IPS-15b (cell line): Measurements from ENCODE around the gene FSCN2.

ENCODE experiments used
- H3K27me3 ChIP-seq: one replicate; pipeline ENCODE4 v1.6.1; 2013; ENCODE audit warnings: low read length; ENCODE audit not compliant: control insufficient read depth, insufficient read depth
- H3K36me3 ChIP-seq: one replicate; pipeline ENCODE4 v1.6.1; 2013; ENCODE audit warnings: low read length; ENCODE audit not compliant: control insufficient read depth, insufficient read depth
- H3K4me1 ChIP-seq: one replicate; pipeline ENCODE4 v1.6.1; 2013; ENCODE audit warnings: mild to moderate bottlenecking, low read length; ENCODE audit not compliant: control insufficient read depth, insufficient read depth
- H3K4me3 ChIP-seq: one replicate; pipeline ENCODE4 v1.5.1; 2013; ENCODE audit warnings: low read depth, low read length
- H3K9ac ChIP-seq: one replicate; pipeline ENCODE4 v1.6.1; 2013; ENCODE audit warnings: low read depth, mild to moderate bottlenecking, low read length
- H3K9me3 ChIP-seq: one replicate; pipeline ENCODE4 v1.6.1; 2013; ENCODE audit warnings: mild to moderate bottlenecking, low read length; ENCODE audit not compliant: control insufficient read depth, insufficient read depth

FSCN2 gene

DNA sequence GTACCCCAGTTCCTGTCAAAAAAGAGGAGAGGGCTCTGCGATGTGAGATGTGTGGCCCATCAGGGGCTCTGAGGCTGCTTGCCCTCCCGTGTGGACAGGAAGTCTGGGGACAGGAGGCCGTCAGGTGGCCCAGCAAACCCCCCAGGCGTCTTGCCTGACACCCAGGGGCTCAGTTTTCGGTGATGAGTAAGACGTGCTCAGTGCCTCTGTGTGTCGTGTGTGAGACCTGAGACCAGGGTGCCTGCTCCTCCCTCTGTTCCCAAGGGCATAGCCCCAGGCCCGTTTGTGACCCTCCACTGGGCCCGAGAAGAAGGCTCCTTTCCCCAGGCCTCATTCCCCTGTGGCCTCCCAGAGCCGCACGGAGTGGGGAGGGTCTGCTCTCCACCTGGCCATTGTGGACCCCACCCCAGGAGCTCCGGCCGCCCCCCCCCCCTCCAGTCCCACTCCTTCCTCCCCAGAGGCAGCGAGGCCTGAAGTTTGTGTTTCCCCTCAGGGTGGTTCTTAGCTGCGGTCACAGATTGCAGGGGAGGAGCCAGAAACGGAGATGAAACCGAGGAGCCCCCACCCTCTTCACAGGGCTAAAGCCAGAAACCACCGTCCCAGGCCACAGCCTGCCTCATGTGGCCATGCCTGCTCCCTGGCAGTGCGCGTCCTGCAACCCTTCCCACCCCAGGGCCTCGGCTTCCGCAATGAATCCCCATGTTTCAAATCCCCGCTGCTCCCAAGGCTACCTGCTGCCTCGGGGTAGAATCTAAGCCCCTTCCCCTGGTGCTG, 10.7 kb upstream of the FSCN2 start:
- Histone ChIP-seq H3K27me3 (peaks cover 4% of the 10 kb centered on the region), H3K36me3 (no peaks in the 10 kb centered on the region), H3K9me3 (no peaks in the 10 kb centered on the region), H3K4me1 (peaks cover 14% of the 10 kb centered on the region), H3K4me3 (peak overlapping the region; percentile 22), H3K9ac (no peak overlapping the region)

DNA sequence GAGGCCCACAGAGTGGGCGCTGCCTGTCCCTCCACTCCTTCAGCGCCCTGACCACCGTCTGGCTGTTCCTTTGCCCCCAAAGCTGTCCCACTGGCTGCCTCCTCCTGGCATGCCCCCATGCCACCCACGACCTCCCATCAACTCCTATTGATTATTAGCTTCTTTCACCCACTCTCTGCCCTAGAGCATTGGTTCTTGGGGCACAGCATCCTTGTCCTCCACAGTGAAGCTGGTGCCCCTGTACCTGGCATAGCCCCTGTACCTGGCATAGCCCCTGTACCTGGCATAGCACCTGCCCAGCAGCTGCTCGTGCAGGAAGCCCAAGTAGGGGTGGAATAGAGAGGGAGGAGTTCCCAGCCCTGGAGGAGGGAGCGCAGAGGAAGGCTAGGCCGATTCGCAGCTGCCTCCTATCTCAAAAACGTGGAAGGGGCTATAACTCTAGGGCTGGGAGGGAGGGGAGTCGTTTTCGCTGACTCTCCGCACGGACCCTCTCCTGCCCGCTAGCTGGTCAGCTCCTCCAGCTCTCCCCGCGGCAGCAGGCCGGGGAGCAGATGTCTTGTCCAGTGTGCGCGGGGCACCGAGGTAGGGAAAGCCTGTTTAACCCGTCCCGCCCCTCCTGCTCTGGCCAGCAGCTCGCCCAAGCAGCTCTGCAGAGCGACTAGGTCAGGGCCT, 9.9 kb upstream of the FSCN2 start:
- Histone ChIP-seq H3K36me3 (no peaks in the 10 kb centered on the region), H3K4me3 (peak overlapping the region; percentile 50), H3K9me3 (no peaks in the 10 kb centered on the region), H3K4me1 (peaks cover 14% of the 10 kb centered on the region), H3K9ac (no peak overlapping the region), H3K27me3 (peaks cover 4% of the 10 kb centered on the region)

DNA sequence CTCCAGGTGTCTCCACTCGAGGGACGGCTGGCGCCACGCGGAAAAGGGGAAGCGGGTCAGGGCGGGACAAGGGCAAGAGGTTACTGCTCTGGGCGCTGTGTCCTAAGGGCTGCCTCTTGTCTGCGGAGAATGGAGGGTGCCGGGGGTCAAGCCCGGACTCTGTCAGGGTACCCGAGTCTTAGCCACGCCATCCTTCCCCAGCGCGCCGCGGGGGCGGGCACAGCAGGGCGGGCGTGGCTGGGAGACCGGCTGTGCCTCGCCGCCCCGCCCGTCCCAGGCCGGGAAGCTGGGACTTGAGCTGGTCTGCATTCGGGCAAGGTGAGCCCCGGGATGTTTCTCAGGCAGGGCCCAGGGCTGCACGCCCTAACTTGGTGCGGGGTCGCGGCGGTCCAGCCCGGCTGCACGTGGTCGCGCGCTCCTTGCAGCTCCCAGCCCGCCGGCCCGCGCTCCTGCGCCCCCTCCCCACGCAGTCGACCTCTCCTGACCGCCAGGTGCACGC, 9.3 kb upstream of the FSCN2 start:
- Histone ChIP-seq H3K9me3 (no peaks in the 10 kb centered on the region), H3K4me1 (peaks cover 14% of the 10 kb centered on the region), H3K4me3 (peak overlapping the region; percentile 50), H3K27me3 (peaks cover 4% of the 10 kb centered on the region), H3K36me3 (no peaks in the 10 kb centered on the region), H3K9ac (peak overlapping the region; percentile 60)

DNA sequence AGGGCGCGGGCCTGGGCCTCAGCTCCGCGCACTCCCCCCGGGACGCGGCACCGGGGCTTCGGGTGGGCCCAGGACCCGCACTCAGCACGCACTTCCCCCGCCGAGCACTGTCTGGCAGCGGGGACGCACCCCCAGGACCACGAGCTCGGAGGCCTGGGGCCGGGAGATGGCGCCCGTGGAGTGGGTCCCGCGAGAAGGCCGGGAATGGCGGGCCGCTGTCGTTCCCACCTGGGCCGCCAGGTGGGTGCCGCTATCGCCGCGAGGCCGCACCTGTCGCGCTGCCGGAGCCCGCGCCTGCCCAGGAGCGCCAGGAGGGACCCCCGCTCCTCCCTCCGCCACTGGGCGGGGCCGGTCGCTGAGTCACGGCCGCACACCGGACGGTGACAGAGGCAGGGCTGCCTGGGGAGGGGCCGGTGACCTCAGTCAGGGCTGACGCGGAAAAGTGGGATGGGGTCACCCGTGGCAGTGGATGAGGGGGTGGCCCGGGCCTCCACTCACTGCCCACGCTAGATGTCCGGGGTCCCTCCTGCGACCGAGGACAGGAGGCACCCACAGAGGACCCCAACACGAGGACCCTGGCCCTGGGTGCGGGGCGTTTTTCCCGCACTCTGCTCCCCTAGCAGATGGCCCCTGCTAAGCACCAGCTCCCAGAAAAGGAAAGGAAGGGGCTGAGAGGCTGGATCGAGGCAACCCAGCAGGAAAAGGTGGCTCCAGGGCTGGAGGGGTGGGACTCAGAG, 8.7 kb upstream of the FSCN2 start:
- peaks cover 14% of the 10 kb centered on the region for H3K4me1 ChIP-seq
- H3K36me3 ChIP-seq, result no peaks in the 10 kb centered on the region
- peak overlapping the region; percentile 60 for H3K9ac ChIP-seq
- peak overlapping the region; percentile 50 for H3K4me3 ChIP-seq
- no peaks in the 10 kb centered on the region for H3K9me3 ChIP-seq
- H3K27me3 ChIP-seq, result peaks cover 4% of the 10 kb centered on the region

DNA sequence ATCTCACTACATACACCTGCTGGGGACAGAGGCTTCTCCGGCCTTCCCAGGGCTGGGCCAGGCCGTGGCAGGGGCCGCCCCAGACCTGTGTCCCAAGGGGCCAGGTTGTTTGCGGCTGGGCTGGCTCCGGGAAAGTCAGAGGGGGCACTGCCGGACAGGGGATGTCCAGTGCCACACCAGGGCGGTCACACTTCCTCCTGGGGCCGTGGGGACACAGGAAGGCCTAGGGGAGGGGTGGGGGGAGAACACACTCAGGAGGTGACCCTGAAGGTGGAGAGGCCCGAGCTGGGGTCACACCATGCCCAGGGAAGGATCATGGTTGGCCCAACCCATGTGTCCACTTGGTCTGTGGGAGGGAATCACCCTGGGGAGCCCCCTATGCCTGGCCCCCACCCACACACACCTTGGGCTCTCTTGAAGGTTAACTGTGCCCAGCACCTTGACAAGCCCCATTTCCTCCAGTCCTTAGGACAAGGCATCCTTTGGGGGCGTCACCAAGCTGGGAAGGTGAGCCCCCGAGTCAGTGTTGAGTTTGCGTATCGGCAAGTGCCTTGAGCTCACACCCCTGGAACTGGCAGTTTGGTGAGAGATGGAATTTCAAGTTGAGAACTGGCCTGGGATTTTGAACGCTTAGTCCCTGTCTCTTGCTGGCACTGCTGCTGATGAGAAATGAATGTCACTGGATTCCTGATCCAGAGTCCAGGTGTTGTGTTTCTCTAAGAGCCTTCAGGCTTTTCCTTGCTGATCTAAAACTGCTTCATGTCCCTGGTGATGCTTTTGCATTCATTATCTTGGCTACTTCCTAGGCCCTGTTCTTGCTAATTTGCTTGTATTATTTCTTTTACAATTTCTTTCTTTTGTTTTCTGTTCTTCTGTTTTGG, 7.9 kb upstream of the FSCN2 start:
- Histone ChIP-seq H3K27me3 (peaks cover 4% of the 10 kb centered on the region), H3K9me3 (no peaks in the 10 kb centered on the region), H3K9ac (no peak overlapping the region), H3K4me1 (peaks cover 14% of the 10 kb centered on the region), H3K4me3 (peak overlapping the region; percentile 50), H3K36me3 (no peaks in the 10 kb centered on the region)

DNA sequence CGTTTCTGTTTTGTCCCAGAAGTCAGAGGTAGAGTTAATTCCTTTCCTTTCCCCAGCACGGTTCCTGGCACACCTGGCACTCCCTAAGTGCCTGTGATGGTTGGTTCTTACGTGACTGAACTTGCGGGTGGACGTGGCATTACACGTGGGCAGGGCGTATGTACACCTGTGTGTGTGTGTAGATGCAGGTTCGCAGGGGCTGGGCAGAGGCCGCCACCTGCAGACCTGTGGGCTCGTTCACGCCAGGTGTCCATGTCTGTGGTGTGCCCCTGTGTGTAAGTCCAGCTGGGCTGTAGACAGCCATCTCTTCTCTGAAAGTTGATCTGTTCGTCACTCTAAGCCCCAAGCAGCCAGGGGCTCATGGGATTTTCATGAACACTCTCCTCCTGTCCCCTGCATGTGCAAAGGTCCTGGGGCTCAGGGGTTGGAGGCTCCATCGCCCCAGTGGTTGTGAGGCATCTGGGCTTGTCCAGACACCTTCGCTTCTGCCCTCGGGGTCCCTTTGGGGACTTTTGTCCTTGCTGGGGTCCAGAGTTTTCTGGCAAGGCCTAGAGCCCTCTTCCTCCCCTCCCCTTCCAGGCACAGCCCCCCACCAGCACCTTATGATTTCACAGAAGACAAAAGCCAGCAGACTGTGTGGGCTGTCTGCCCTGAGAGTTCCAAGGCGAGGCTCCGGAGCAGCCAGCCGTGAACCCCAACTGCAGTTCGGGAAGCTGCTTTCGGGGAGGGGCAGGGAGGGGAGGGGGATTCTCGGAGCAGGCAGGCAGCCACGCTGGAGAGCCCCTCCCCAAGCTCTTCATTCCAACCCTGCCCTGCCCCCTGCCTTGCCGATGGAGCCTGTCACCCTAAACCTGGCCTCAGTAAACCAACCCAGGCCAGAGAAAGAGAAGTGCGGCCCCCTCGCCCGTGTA, 5.4 kb upstream of the FSCN2 start:
- Histone ChIP-seq H3K4me1 (peaks cover 8% of the 10 kb centered on the region), H3K9me3 (no peaks in the 10 kb centered on the region), H3K36me3 (no peaks in the 10 kb centered on the region), H3K4me3 (peak overlapping the region; percentile 13), H3K27me3 (peaks cover 4% of the 10 kb centered on the region), H3K9ac (no peak overlapping the region)

DNA sequence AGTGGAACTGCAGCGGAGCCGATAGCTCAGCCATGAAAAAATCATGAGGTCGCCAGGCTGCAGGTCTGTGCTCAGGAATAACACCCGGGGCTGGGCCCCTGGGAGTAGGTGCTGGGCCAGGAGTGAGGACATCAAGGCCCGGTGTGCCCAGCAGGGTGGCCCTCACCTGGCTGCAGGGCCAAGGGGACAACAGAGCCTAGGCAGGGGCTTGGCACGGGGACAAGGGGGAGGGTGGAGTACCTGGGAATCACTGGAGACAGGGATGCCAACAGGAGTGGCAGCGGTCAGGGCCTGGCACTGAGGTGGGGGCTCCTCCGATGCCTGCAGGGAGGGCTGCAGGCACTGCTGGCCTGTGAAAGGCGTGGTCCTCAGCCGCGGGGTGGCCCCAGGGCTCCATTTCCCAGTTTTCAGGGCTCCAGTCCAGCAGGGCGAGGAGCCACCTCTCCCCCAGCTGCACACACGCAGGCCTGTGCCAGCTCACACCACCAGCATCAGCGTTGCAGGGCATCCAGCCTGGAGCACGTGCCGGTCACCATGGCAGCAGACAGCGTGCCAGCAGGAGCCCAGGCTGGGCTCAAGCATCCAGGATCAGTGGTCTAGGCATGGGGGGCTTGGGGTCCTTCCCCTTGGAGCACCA, 4.7 kb upstream of the FSCN2 start:
- Histone ChIP-seq H3K36me3 (no peaks in the 10 kb centered on the region), H3K27me3 (peaks cover 4% of the 10 kb centered on the region), H3K9ac (no peak overlapping the region), H3K4me1 (peaks cover 4% of the 10 kb centered on the region), H3K9me3 (no peaks in the 10 kb centered on the region), H3K4me3 (no peak overlapping the region)

DNA sequence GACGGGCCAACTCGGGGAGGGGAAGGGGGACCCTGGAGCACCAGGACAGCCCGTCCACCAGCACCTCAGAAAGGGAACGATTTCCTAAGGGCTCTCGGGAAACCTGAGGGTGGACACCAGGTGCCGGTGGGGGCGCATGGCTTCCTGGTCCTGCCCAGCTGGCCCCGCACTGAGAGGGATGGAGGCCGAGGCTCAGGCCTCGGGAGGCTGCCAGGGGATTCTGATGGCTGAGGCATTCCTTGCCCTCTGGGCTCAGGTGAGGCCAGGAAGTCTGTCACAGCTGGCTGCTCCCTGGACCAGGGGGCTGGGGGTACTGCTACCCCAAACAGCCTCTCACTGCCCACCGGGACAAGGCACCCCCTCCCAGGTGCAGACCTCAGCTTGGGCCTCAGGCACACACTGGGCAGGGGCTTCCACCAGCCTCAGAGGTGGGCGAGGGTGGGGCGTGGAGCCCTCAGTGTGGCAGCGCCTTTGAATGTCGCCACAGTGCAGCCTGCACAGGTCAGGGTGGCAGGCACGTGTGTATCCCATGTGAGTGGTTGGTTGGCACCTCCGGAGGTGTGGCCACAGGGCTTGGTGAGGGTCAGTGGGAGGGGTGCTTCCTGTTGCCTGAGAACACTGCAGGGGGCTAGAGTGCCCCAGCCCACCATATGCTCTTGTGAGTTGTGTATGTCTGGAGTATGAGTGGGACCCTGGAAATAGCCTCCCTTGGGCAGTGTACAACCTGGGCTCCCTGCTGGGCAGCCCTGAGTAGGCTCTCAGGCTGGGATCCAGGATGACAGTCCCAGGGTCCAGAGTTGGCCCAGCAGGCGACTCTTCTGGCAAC, 3.9 kb upstream of the FSCN2 start:
- Histone ChIP-seq H3K4me3 (no peak overlapping the region), H3K36me3 (no peaks in the 10 kb centered on the region), H3K27me3 (peaks cover 4% of the 10 kb centered on the region), H3K4me1 (peaks cover 4% of the 10 kb centered on the region), H3K9me3 (no peaks in the 10 kb centered on the region), H3K9ac (no peak overlapping the region)

DNA sequence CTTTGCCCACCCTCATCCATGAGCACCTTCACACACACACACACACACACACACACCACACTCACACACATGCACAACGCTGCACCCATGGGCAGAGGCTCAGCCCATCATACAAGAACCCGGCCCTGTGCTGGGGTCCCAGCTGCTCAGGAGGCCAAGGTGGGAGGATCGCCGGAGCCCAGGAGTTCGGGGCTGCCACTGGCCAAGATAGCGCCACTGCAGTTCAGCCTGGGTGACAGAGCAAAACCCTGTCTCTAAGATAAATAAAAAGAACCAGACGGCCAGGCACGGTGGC, 3.4 kb upstream of the FSCN2 start:
- H3K27me3 ChIP-seq, result peaks cover 4% of the 10 kb centered on the region
- H3K4me1 ChIP-seq, result peaks cover 4% of the 10 kb centered on the region
- H3K9me3 ChIP-seq, result no peaks in the 10 kb centered on the region
- no peaks in the 10 kb centered on the region for H3K36me3 ChIP-seq
- H3K9ac ChIP-seq, result no peak overlapping the region
- H3K4me3 ChIP-seq, result no peak overlapping the region
